MG63 (cell line): ENCODE data around the gene CDCP1. TPM values are rescaled to one million over a fixed set of nuclear protein-coding genes. Genes with fewer than 3 reads are reported as not detected.
"Not testable (repeated sequence)": the region's sequence is repeated elsewhere in the genome, so short reads cannot be mapped to it uniquely, and the experiment has no call there.

ENCODE experiments used
- DNase-seq: peaks from one replicate; pipeline ENCODE4 v3.0.0-alpha.2; 2020
- H3K27me3 ChIP-seq: fragments of 250-450 bp; sonication (Bioruptor Pico); 2 replicates; pipeline ENCODE4 v1.5.1; 2020; ENCODE audit warnings: mild to moderate bottlenecking, moderate library complexity
- H3K36me3 ChIP-seq: fragments of 250-450 bp; sonication (Bioruptor Pico); 2 replicates; pipeline ENCODE4 v1.5.1; 2020; ENCODE audit warnings: mild to moderate bottlenecking, moderate library complexity
- H3K4me3 ChIP-seq: fragments of 250-450 bp; sonication (Bioruptor Pico); 2 replicates; pipeline ENCODE4 v1.5.1; 2020; ENCODE audit warnings: mild to moderate bottlenecking, moderate library complexity
- H3K9me3 ChIP-seq: fragments of 250-450 bp; sonication (Bioruptor Pico); 2 replicates; pipeline ENCODE4 v1.5.1; 2020; ENCODE audit warnings: mild to moderate bottlenecking, moderate library complexity
- total RNA-seq: library from RNA; depleted of rRNA; stranded (reverse); fragments of >200 nt; shearing (Covaris generic); gene quantifications from 2 replicates; pipeline ENCODE4 v1.2.3, GENCODE V29; 2014; ENCODE audit warnings: low replicate concordance

CDCP1 gene
- total RNA-seq, 1 experiment from 2014 or later = 0.03 TPM

DNA sequence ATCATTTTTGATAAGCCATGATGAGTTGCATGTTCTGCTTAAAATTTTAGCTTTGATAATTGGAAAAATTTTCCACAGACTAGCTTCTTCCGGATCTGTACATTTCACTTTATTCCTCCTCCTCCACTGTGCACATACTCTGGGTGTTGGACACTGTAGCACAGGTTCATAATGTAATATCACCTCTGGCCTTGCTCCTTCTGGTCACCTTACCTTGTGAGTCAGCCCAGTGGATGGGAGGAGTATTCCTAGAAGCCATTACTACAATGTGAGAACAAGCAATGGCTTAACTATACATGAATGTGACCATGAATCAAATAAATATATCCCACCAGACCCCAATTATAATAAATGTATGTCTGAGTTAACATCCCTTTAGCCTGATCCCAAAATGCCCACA lies 6.1 kb upstream of the CDCP1 start:
- H3K36me3 ChIP-seq = no peaks in the 10 kb centered on the region
- no peaks in the 10 kb centered on the region; the same call in 1 of the 2 replicates for H3K9me3 ChIP-seq
- no peak overlapping the region for H3K4me3 ChIP-seq
- no peak for DNase-seq
- no peaks in the 10 kb centered on the region for H3K27me3 ChIP-seq

DNA sequence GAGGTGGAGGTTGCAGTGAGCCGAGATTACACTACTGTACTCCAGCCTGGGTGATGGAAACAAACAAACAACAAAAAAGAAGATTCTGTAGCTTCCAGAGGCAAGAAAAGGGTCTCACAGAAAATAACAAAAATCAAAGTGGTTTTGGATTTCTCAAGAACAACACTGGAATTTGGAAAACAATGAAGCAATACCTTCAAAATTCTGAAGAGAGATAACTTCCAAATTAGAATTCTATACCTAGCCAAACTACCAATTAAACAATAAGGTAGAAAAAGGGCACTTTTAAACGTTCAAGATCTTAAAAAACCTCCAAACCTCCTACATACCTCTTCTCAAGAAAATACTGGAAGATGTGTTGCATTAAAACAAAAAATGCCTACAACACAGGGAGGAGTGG lies 4.9 kb upstream of the CDCP1 start:
- Histone ChIP-seq H3K9me3 (no peaks in the 10 kb centered on the region; the same call in 1 of the 2 replicates), H3K4me3 (no peak overlapping the region), H3K27me3 (no peaks in the 10 kb centered on the region), H3K36me3 (no peaks in the 10 kb centered on the region)
- no peak for DNase-seq

DNA sequence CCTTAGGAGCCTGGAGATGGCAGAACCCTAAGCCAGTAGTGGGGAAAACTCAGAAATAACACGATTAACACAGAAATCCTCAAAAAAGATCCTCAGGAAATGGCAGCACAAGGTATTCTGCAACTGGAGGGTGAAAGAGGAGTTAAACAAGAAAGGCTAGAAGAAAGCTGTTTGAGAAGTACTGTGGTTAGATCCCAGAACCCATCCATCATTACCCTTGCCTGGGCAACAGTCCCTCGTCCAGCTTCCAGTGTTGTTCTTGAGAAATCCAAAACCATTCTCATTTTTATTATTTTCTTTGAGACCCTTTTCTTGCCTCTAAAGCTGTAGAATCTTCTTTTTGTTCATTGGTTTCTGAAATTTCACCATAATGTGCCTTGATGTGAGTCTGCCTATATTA lies 2.7 kb upstream of the CDCP1 start:
- no peaks in the 10 kb centered on the region for H3K36me3 ChIP-seq
- H3K9me3 ChIP-seq = no peaks in the 10 kb centered on the region; the same call in 1 of the 2 replicates
- H3K4me3 ChIP-seq = no peak overlapping the region
- no peak for DNase-seq
- no peaks in the 10 kb centered on the region for H3K27me3 ChIP-seq

DNA sequence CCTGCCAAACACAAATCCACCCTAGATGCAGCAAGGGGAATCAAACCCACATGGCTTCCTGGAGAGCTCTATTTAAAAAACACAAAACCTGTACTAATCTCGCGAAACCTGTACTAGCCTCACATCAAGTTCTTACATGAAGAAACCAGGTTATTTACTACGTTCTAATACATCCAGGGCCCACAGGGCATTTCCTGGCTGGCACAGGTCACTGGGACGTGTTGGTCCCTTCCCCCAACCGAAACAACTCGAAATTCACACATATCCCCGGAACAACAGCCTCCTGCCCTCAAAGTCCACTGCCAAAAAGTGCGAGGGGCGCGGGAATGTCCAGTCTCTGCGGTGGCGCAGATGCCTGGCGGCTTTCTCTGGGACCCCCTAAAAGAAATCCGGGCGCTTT lies 955 bp downstream of the CDCP1 start:
- no peak overlapping the region for H3K4me3 ChIP-seq
- H3K27me3 ChIP-seq = no peaks in the 10 kb centered on the region
- H3K36me3 ChIP-seq = no peaks in the 10 kb centered on the region
- H3K9me3 ChIP-seq = no peaks in the 10 kb centered on the region
- no peak for DNase-seq

DNA sequence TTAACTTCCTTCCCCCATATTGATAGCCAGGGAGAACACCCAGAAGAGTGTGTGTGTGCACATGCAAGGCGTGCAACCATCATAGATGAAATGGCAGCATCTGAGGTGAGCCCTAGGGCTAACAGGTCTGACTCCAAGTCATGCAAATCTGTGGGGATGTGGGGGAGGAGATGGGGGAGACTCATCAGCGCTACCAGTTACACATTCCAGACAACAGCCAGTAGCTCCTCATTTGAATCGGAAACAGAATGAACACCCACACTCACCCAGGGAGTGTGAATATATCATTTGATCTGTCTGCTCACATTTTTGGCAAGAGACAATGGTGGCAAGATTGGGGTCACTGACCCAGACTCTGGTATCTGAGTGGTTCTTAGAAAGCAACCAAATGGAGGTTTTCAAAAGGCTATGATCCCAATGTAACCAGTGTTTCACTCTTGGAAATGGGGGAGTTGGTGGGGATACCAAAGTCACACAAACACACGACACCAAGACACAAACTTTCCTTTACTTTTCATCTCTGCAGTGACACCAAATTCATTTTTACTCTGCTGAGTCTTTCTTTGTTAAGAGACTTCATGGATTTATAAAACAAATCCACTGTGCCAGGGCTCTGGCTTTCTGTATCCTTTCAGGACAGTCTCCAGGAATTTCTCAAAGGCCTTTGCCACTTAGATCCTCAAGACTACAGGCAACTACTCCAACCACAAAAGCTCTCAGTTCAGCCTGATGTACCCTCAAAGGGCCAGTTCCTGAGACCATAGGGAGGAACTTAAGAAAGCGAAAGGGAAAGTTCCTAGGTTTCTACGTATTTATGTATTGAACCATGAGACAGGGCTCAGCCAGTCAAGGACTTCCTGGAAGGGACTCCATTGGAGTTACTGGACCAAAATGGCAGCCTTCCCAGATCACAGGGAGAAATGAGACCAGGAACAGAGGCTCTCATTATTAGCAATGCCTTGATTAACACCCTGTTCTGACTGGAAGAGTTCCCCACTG lies 2.2 kb downstream of the CDCP1 start:
- H3K36me3 ChIP-seq = no peaks in the 10 kb centered on the region
- no peaks in the 10 kb centered on the region for H3K27me3 ChIP-seq
- H3K9me3 ChIP-seq = no peaks in the 10 kb centered on the region
- DNase-seq = no peak
- no peak overlapping the region for H3K4me3 ChIP-seq

DNA sequence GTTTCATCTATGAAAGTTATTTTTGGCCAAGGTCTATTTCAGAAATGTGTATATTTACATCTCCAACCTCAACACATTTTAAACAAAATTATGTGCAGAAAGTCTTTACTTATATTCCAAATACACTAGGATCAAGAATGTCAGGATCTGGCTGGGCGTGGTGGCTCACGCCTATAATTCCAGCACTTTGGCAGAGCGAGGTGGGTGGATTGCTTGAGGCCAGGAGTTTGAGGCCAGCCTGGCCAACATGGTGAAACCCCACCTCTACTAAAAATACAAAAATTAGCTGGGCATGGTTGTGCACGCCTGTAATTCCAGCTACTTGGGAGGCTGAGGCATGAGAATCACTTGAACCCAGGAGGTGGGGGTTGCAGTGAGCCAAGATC lies 5.4 kb downstream of the CDCP1 start:
- peak; percentile 60 for DNase-seq
- H3K4me3 ChIP-seq, H3K36me3 ChIP-seq: not testable (repeated sequence)

DNA sequence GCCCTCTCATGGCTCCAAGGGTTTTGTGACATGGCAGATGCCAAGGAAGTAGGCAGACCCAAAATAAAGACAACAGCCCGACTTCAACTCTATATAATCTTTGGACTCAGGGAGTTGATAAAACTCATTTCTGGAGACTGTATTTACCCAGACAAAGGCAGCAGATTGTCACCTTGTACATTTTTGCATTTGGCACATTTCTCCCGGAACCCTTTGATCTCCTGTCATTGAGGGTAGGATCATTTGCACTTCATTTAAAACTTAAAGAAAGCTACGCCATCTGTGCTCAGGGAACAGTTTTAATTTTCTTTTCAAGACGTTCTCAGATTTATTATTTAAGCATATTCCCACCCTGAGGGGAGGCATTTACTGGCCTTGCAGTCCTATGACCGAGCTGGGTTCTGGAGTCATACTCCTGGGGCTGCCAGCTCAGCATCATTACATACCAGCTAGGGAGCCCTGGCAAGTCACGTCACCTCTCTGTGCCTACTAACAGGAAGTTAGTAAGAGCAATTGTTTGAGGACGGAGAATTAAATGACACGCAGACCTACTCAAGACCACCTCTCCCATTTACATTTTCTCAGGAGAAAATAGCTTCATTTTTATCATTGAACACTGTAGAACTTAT lies 5.9 kb downstream of the CDCP1 start:
- H3K27me3 ChIP-seq = no peaks in the 10 kb centered on the region
- H3K36me3 ChIP-seq = no peaks in the 10 kb centered on the region
- no peak overlapping the region for H3K4me3 ChIP-seq
- DNase-seq = peak; percentile 89
- H3K9me3 ChIP-seq = no peaks in the 10 kb centered on the region

More for the DNA sequence above, 5.4 kb downstream of the CDCP1 start:
- not testable (repeated sequence) for H3K9me3 ChIP-seq, H3K27me3 ChIP-seq

DNA sequence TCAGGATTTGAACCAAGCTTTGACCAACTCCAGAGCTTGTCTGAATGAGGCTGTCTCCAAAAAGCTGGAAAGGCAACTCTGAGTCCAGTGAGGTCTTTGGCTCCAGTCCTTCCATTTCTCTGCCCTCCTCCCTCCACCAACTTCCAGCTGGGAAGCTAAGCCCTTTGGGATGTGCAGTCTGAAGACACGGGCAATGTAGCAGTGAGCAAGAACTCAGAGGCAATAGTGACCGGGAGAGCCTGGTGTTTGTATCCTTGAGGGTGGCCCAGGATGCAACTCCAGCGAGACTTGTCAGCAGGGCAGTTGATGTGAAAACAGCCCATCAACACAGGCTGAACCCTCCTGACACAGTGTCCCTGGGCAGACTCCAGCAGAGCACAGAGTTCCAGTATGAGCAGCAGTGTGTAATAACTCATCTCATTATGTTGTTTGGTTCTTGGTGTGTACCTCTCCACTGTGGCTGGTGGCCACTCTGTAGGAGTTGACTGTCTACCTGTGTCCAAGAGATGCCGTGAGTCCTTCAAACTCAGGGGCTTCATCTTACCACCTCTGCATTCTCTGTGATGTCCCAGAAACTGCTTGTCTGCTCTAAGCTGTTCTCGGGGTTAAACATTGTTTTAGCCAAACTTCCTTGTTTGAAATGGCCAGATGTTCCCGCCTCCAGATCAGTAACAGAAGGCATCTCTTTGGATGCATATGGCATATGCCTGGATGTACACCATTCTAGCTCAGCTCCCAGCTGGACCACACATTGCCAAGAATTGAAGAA lies 6.6 kb downstream of the CDCP1 start:
- H3K9me3 ChIP-seq = no peaks in the 10 kb centered on the region
- DNase-seq = peak; percentile 31
- H3K27me3 ChIP-seq = no peaks in the 10 kb centered on the region
- H3K36me3 ChIP-seq = no peaks in the 10 kb centered on the region
- no peak overlapping the region for H3K4me3 ChIP-seq

DNA sequence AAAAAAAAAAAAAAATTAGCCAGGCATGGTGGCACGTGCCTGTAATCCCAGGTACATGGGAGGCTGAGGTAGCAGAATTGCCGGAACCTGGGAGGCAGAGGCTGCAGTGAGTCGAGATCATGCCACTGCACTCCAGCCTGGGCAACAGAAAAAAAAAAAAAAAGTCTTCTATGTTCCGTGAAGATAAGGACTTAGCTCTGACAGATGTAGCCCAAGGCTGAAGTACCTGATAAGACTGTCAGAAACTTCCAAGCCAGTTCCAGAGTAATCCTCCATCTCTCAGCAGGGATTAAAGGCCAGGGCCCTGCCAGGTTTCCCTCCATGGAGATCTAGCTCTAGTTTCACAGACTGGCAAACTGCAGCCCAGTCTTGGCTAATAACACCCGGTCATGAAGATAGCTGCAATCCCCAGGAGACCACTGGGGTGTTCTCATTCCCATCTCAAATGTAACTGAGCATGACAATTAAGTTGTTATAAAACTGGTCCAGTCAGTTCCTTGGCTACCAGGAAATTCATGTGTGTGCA lies 8.5 kb downstream of the CDCP1 start:
- H3K4me3 ChIP-seq = no peak overlapping the region
- H3K9me3 ChIP-seq = no peaks in the 10 kb centered on the region
- H3K27me3 ChIP-seq = no peaks in the 10 kb centered on the region
- H3K36me3 ChIP-seq = no peaks in the 10 kb centered on the region
- DNase-seq = peak; percentile 34

DNA sequence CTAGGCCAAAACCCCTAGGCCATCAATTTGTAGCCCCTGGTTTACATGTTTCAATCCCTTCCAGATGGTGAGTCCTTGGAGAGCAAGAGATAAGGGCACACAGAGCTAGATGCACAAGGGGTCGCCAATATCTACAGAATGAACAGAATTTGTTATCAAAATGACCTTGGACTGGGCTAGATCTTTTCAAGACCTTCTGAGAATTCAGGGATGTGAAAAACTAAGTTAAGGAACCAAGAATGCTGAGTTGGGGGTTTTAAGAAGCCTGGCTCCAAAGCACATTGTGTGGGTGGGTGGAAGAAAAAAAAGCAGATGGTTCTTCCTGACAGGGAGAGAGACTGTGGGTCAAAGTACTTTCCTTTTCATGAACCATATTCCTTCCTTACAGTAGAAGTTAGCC lies 10.2 kb downstream of the CDCP1 start:
- no peak overlapping the region for H3K4me3 ChIP-seq
- H3K36me3 ChIP-seq = no peaks in the 10 kb centered on the region
- H3K27me3 ChIP-seq = no peaks in the 10 kb centered on the region
- H3K9me3 ChIP-seq = no peaks in the 10 kb centered on the region
- DNase-seq = no peak

DNA sequence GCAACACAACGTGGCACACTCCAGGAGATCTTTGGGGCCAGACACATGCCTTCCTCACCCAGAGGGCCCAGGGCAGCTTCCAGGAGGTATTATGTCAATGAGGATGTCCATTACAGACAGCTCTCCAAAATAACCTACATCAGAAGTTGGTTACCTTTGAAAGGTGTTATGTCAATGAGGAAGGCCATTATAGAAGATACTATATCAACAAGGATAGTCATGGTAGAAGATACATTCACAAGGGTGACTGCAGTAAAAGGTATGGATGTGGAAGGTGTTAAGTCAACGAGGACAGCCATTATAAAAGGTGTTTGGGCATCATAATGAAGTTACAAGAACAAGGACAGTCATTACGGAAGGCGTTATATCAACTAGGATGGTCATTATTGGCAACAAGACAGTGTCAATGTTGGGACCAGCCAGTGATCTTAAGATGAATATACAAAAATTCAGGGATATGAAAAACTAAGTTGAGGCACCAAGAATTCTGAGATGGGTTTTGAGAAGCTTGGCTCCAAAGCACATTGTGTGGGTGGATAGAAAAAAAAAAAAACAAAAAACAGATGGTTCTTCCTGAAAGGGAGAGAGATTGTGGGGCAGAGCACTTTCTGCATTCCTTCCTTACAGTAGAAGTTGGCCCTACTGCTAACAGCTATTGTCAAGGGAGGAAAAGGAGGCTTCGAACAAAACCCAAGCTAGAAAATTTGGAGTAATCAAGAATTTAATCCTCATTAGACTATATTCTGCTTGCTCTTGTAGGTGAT lies 11.2 kb downstream of the CDCP1 start:
- H3K4me3 ChIP-seq = no peak overlapping the region
- no peak for DNase-seq
- no peaks in the 10 kb centered on the region for H3K36me3 ChIP-seq
- no peaks in the 10 kb centered on the region for H3K27me3 ChIP-seq
- no peaks in the 10 kb centered on the region for H3K9me3 ChIP-seq

DNA sequence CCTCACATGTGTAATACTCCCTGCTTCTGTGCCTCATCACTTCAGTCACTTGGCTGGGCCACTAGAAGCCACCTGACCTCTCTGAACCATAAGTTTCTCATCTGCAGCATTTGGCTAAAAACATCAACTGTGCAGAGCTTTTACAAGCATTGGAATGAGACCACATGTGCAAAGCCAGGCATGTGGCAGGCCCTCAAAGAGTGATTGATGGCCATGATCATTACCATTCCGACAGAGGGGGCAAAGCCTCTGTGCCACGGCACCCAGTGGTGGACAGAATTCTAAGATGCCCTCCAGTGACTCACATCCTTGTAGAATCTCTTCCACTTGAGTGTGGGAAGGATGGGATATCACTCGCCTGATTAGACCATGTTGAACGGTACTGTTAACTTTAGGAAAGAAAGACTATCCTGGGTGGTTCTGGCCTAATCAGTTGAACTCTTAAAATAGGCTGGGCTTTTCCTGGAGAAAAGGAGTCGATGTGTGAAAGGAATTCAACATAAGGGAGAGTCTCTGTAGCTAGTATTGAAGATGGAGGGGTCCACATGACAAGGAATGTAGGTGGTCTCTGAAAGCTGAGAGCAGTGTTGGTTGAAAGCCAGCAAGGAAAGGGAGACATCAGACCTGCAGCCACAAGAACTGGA lies 13.5 kb downstream of the CDCP1 start:
- no peak for DNase-seq
- Histone ChIP-seq H3K9me3 (no peaks in the 10 kb centered on the region), H3K4me3 (no peak overlapping the region), H3K27me3 (no peaks in the 10 kb centered on the region), H3K36me3 (no peaks in the 10 kb centered on the region)

DNA sequence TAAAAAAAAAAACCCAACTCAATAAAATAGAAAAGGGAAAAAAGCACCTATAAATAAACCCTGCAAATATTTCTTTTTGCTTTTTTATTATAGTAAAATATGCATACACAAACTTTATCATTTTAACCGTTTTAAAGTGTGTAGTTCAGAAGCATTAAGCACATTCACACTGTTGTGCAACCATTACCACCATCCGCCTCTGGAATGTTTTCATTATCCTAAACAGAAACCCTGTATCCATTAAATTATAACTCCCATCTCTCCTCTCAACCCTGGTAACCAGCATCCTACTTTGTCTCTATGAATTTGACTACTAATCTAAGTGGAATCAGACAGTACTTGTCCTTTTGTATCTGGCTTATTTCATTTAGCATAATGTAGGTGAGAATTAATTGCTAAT lies 15.0 kb downstream of the CDCP1 start:
- Histone ChIP-seq H3K36me3 (no peaks in the 10 kb centered on the region), H3K9me3 (no peaks in the 10 kb centered on the region), H3K27me3 (no peaks in the 10 kb centered on the region), H3K4me3 (no peak overlapping the region)
- no peak for DNase-seq

DNA sequence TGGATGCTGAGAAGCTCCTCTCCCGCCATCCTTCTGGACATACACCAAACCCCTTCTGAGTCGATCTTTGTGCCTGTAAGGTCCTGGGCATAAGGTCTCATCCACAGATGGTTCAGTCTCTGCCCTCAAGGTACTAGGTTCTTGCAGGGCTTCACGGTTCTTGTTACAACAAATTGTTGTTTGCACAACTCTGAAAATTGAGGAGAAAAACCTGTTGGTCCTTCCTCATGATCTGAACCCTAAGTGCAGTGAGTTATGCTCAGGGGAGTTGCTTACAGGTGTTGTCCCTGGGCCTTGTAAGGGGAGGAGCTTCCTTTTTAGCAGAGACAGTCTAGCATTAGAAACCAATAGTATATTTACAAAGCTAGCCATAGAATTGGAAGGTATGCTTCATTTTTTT lies 15.7 kb downstream of the CDCP1 start:
- no peaks in the 10 kb centered on the region for H3K27me3 ChIP-seq
- H3K9me3 ChIP-seq = no peaks in the 10 kb centered on the region
- DNase-seq = no peak
- no peak overlapping the region for H3K4me3 ChIP-seq
- H3K36me3 ChIP-seq = no peaks in the 10 kb centered on the region

DNA sequence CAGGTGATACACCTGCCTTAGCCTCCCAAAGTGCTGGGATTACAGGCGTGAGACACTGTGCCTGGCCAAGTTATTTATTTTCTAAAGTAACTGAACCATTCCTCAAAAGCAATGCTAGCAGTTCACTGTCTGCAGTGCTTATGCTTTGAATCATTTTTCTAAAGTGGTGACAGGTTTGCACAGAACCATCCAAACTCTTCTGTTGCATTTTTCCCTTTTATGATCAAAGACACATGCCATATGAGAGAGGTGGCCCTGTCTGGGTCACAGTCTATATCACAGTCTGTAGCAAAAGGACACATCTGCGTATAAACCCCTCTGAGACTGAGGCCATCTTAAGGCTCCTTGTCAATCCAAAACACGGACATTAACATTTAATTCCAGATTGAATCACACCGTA lies 17.2 kb downstream of the CDCP1 start:
- Histone ChIP-seq H3K36me3 (no peaks in the 10 kb centered on the region), H3K9me3 (no peaks in the 10 kb centered on the region), H3K27me3 (no peaks in the 10 kb centered on the region), H3K4me3 (no peak overlapping the region)
- no peak for DNase-seq
